Measurements from ENCODE around the gene DPPA3. TPM values are rescaled to one million over a fixed set of nuclear protein-coding genes. Genes with fewer than 3 reads are reported as not detected.

Gene DPPA3
- not detected in 2 replicates for total RNA-seq

GRCh38 chr12:7711133-7711532, at the start of gene DPPA3:
Gene DPPA3, plus strand, starts transcription at chr12:7711433. Its CDS starts 138 bp downstream, at chr12:7711571.

GRCh38 chr12:7695566-7696197, 15.6 kb upstream of the DPPA3 start, which contains the start of gene GDF3:
Gene GDF3, minus strand, starts transcription at chr12:7695775. Its CDS starts 47 bp downstream, at chr12:7695728.

GRCh38 chr12:7747246-7747645, 36.0 kb downstream of the DPPA3 start, which contains the start of gene CLEC4C:
Gene CLEC4C, minus strand, starts transcription at chr12:7747375. Its CDS starts 27 bp downstream, at chr12:7747348.

Other genes with a start within 250 kb of the DPPA3 start
- not detected in 2 replicates for gene CD163, start 207.7 kb upstream of the DPPA3 start, total RNA-seq
- not detected in 2 replicates for gene APOBEC1, start 45.5 kb upstream of the DPPA3 start, total RNA-seq
- not detected in 2 replicates for gene GDF3, start 15.7 kb upstream of the DPPA3 start, total RNA-seq
- gene CLEC4C, start 35.9 kb downstream of the DPPA3 start, total RNA-seq: not detected in 2 replicates
- not detected in 2 replicates for gene NANOGNB, start 53.8 kb downstream of the DPPA3 start, total RNA-seq
- gene NANOG, start 78.0 kb downstream of the DPPA3 start, total RNA-seq: under 0.01 TPM in 1 of 2 replicates, not detected in the other
- gene SLC2A14, start 161.5 kb downstream of the DPPA3 start, total RNA-seq: 0.05 TPM in 1 of 2 replicates, not detected in the other
- gene SLC2A3, start 224.8 kb downstream of the DPPA3 start, total RNA-seq: 11.2 and 14.1 TPM in 2 replicates